LNCAP (cell line): ENCODE results near the gene GPR150.

Source experiments
- CTCF ChIP-seq: fragments of 450-650 bp; IDR thresholded peaks from 2 replicates; pipeline ENCODE4 v1.5.1; 2017; ENCODE audit warnings: mild to moderate bottlenecking

GPR150 gene

GRCh38 chr5:95624368-95624767 is 4.5 kb downstream of the GPR150 start:
- TF ChIP-seq CTCF: no peak

- no peak for TF ChIP-seq CTCF
These were observed 6.8 kb downstream of the GPR150 start for GRCh38 chr5:95626701-95627100.

GRCh38 chr5:95627971-95628810 is 8.3 kb downstream of the GPR150 start:
- no peak for TF ChIP-seq CTCF

GRCh38 chr5:95628933-95629332 is 9.0 kb downstream of the GPR150 start:
- TF ChIP-seq CTCF: no peak

GRCh38 chr5:95630394-95630917 is 10.6 kb downstream of the GPR150 start:
- no peak for TF ChIP-seq CTCF

- TF ChIP-seq CTCF: no peak
These were observed 11.5 kb downstream of the GPR150 start for GRCh38 chr5:95631255-95631958.

- TF ChIP-seq CTCF: no peak
These were observed 12.2 kb downstream of the GPR150 start for GRCh38 chr5:95631991-95632675.
